ENCODE results near the gene MYH11. TPM values are rescaled to one million over a fixed set of nuclear protein-coding genes. Genes with fewer than 3 reads are reported as not detected.

The MYH11 gene
- polyA plus RNA-seq, 1 donor from 2014 or later = not detected

DNA sequence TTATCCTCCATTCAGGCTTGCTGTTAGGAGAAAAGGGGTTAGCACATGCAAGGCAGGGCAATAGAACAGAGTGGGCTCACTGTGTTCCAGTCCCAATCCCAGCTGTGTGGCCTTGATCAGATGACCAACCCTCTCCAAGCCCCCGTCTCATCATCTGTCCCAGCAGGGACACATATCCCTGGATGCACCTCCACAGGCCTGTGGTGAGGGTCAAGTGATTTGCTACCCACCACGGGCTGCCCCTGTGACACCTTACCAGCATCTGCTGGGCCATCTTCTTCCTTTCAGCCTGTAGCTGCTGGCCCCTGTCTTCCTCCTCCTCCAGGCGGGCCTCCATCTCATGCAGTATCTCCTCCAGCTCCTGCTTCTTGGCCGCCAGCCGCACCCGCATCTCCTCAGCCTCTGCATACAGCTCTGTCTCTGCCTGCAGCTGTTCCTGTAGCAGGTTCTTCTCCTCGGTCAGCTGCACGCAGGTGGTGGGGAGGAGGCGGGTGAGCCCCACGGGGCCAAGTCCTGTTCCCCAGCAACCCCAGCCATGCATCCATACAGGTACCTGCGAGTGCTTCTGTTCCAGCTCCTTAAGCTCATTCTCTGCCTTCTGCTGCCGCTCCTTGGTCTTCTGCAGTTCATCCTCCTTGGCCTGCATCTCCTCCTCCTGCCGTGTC lies 115.5 kb downstream of the MYH11 start:
- no peaks in the 10 kb centered on the region for H3K27me3 ChIP-seq (ENCODE audit: insufficient read depth, low read depth, low read length)
- no peak overlapping the region for H3K4me3 ChIP-seq (ENCODE audit: low read length)
- no peaks in the 10 kb centered on the region for H3K79me2 ChIP-seq (replicated peaks; ENCODE audit: insufficient read depth, low read length)
- TF ChIP-seq, protein P1, sequence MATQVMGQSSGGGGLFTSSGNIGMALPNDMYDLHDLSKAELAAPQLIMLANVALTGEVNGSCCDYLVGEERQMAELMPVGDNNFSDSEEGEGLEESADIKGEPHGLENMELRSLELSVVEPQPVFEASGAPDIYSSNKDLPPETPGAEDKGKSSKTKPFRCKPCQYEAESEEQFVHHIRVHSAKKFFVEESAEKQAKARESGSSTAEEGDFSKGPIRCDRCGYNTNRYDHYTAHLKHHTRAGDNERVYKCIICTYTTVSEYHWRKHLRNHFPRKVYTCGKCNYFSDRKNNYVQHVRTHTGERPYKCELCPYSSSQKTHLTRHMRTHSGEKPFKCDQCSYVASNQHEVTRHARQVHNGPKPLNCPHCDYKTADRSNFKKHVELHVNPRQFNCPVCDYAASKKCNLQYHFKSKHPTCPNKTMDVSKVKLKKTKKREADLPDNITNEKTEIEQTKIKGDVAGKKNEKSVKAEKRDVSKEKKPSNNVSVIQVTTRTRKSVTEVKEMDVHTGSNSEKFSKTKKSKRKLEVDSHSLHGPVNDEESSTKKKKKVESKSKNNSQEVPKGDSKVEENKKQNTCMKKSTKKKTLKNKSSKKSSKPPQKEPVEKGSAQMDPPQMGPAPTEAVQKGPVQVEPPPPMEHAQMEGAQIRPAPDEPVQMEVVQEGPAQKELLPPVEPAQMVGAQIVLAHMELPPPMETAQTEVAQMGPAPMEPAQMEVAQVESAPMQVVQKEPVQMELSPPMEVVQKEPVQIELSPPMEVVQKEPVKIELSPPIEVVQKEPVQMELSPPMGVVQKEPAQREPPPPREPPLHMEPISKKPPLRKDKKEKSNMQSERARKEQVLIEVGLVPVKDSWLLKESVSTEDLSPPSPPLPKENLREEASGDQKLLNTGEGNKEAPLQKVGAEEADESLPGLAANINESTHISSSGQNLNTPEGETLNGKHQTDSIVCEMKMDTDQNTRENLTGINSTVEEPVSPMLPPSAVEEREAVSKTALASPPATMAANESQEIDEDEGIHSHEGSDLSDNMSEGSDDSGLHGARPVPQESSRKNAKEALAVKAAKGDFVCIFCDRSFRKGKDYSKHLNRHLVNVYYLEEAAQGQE (IDR thresholded peaks at IDR 0.05; ENCODE audit: borderline replicate concordance) = no peak
- TF ChIP-seq EZH2 (IDR thresholded peaks at IDR 0.05; ENCODE audit: borderline replicate concordance, insufficient read depth, low read length, poor library complexity, severe bottlenecking) (no peak), EP300 (conservative IDR thresholded peaks at IDR 0.05; ENCODE audit: poor library complexity, severe bottlenecking) (no peak), RAD21 (conservative IDR thresholded peaks at IDR 0.05) (no peak), POLR2AphosphoS5 (IDR thresholded peaks at IDR 0.05) (no peak), TAF1 (IDR thresholded peaks at IDR 0.05; ENCODE audit: low read depth) (no peak), SMC3 (conservative IDR thresholded peaks at IDR 0.05; ENCODE audit: poor library complexity) (no peak), MXI1 (conservative IDR thresholded peaks at IDR 0.05; ENCODE audit: poor library complexity, severe bottlenecking) (no peak)
- TF ChIP-seq, protein P2, sequence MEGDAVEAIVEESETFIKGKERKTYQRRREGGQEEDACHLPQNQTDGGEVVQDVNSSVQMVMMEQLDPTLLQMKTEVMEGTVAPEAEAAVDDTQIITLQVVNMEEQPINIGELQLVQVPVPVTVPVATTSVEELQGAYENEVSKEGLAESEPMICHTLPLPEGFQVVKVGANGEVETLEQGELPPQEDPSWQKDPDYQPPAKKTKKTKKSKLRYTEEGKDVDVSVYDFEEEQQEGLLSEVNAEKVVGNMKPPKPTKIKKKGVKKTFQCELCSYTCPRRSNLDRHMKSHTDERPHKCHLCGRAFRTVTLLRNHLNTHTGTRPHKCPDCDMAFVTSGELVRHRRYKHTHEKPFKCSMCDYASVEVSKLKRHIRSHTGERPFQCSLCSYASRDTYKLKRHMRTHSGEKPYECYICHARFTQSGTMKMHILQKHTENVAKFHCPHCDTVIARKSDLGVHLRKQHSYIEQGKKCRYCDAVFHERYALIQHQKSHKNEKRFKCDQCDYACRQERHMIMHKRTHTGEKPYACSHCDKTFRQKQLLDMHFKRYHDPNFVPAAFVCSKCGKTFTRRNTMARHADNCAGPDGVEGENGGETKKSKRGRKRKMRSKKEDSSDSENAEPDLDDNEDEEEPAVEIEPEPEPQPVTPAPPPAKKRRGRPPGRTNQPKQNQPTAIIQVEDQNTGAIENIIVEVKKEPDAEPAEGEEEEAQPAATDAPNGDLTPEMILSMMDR (IDR thresholded peaks at IDR 0.05; ENCODE audit: poor library complexity, severe bottlenecking) = no peak
- no peaks in the 10 kb centered on the region for H3K9me3 ChIP-seq (ENCODE audit: low read length)
- no peak overlapping the region for H3K27ac ChIP-seq (ENCODE audit: low read length)
- H4K20me1 ChIP-seq (ENCODE audit: insufficient read depth) = no peaks in the 10 kb centered on the region
- H3K9me2 ChIP-seq (ENCODE audit: insufficient read depth, low read length) = no peaks in the 10 kb centered on the region
- no peak overlapping the region for H3K4me2 ChIP-seq (ENCODE audit: low read length)
- no peak overlapping the region for H3K9ac ChIP-seq (ENCODE audit: low read length)
- no peaks in the 10 kb centered on the region for H3F3A ChIP-seq (ENCODE audit: insufficient read depth, low read length, poor library complexity, severe bottlenecking)
- no peak overlapping the region for H2AFZ ChIP-seq (ENCODE audit: low read depth, low read length)
- H3K36me3 ChIP-seq (ENCODE audit: insufficient read depth, low read length) = no peaks in the 10 kb centered on the region

DNA sequence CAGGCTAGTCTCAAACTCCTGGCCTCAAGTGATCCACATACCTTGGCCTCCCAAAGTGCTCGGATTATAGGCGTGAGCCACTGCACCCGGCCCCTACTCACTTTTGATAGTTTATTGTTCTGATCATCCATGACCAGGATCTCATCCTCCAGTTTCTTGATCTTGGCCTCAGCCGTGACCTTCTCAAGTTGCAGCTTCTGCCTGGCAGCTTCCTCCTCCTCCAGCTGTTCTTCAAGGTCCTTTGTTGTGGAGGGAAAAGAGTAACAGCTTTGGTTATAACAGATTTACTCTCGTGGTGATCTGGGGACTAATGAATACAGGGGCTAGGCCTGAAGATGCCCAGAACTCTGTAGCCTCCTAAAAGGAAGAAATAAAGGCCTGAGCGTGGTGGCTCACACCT lies 116.9 kb downstream of the MYH11 start:
- no peaks in the 10 kb centered on the region for H3K9me3 ChIP-seq (ENCODE audit: low read length)
- H3K79me2 ChIP-seq (replicated peaks; ENCODE audit: insufficient read depth, low read length) = no peaks in the 10 kb centered on the region
- no peak overlapping the region for H3K4me3 ChIP-seq (ENCODE audit: low read length)
- no peaks in the 10 kb centered on the region for H3K9me2 ChIP-seq (ENCODE audit: insufficient read depth, low read length)
- no peak overlapping the region for H3K9ac ChIP-seq (ENCODE audit: low read length)
- TF ChIP-seq, protein P2 (IDR thresholded peaks at IDR 0.05; ENCODE audit: poor library complexity, severe bottlenecking) = no peak
- no peak for TF ChIP-seq EP300 (conservative IDR thresholded peaks at IDR 0.05; ENCODE audit: poor library complexity, severe bottlenecking)
- no peak for TF ChIP-seq MXI1 (conservative IDR thresholded peaks at IDR 0.05; ENCODE audit: poor library complexity, severe bottlenecking)
- TF ChIP-seq RAD21 (conservative IDR thresholded peaks at IDR 0.05) = no peak
- TF ChIP-seq POLR2AphosphoS5 (IDR thresholded peaks at IDR 0.05) = no peak
- TF ChIP-seq, protein P1 (IDR thresholded peaks at IDR 0.05; ENCODE audit: borderline replicate concordance) = no peak
- TF ChIP-seq SMC3 (conservative IDR thresholded peaks at IDR 0.05; ENCODE audit: poor library complexity) = no peak
- no peak for TF ChIP-seq TAF1 (IDR thresholded peaks at IDR 0.05; ENCODE audit: low read depth)
- no peak for TF ChIP-seq EZH2 (IDR thresholded peaks at IDR 0.05; ENCODE audit: borderline replicate concordance, insufficient read depth, low read length, poor library complexity, severe bottlenecking)
- no peaks in the 10 kb centered on the region for H4K20me1 ChIP-seq (ENCODE audit: insufficient read depth)
- H3K27ac ChIP-seq (ENCODE audit: low read length) = no peak overlapping the region
- H3K36me3 ChIP-seq (ENCODE audit: insufficient read depth, low read length) = no peaks in the 10 kb centered on the region
- H3F3A ChIP-seq (ENCODE audit: insufficient read depth, low read length, poor library complexity, severe bottlenecking) = no peaks in the 10 kb centered on the region
- no peak overlapping the region for H2AFZ ChIP-seq (ENCODE audit: low read depth, low read length)
- no peak overlapping the region for H3K4me2 ChIP-seq (ENCODE audit: low read length)
- no peaks in the 10 kb centered on the region for H3K27me3 ChIP-seq (ENCODE audit: insufficient read depth, low read depth, low read length)

Data from neural cell (in vitro differentiated cells).